Astrocyte (in vitro differentiated cells and primary cell): ENCODE results near the gene HOXA6. TPM values are rescaled to one million over a fixed set of nuclear protein-coding genes. Genes with fewer than 3 reads are reported as not detected.

ENCODE experiments used
- DNase-seq: peaks from one replicate; pipeline ENCODE4 v3.0.0-alpha.2; 2010; ENCODE audit warnings: low read depth
- FAIRE-seq: peaks from 2 replicates; lab custom pipeline; 2011; peaks lifted over from hg19 to GRCh38; lab: Jason Lieb, UNC
- H2AFZ ChIP-seq: 2 replicates; pipeline ENCODE4 v1.6.0; 2012; ENCODE audit warnings: low read depth, low read length, inconsistent platforms
- H3K27ac ChIP-seq: 2 replicates; pipeline ENCODE4 v1.5.1; 2011; ENCODE audit warnings: low read depth, low read length, inconsistent platforms
- H3K27me3 ChIP-seq: 2 replicates; pipeline ENCODE4 v1.6.0; 2011; ENCODE audit warnings: low read length, inconsistent platforms; ENCODE audit not compliant: insufficient read depth
- H3K36me3 ChIP-seq: 2 replicates; pipeline ENCODE4 v1.5.1; 2011; ENCODE audit warnings: low read length, inconsistent platforms; ENCODE audit not compliant: insufficient read depth
- H3K4me1 ChIP-seq: 2 replicates; pipeline ENCODE4 v1.5.1; 2011; ENCODE audit warnings: low read length, inconsistent platforms; ENCODE audit not compliant: insufficient read depth
- H3K4me2 ChIP-seq: 2 replicates; pipeline ENCODE4 v1.6.0; 2012; ENCODE audit warnings: low read length, inconsistent platforms
- H3K4me3 ChIP-seq: 2 replicates; pipeline ENCODE4 v1.5.1; 2011; ENCODE audit warnings: low read depth, mild to moderate bottlenecking, low read length, inconsistent platforms; ENCODE audit not compliant: insufficient read depth
- H3K79me2 ChIP-seq: 2 replicates; pipeline ENCODE4 v1.6.0; 2012; ENCODE audit warnings: mild to moderate bottlenecking, low read length, inconsistent platforms; ENCODE audit not compliant: insufficient read depth
- H3K9ac ChIP-seq: 2 replicates; pipeline ENCODE4 v1.6.0; 2012; ENCODE audit warnings: mild to moderate bottlenecking, low read length, inconsistent platforms
- H3K9me3 ChIP-seq: 2 replicates; pipeline ENCODE4 v1.5.1; 2012; ENCODE audit warnings: low read depth, mild to moderate bottlenecking, low read length, inconsistent platforms; ENCODE audit not compliant: insufficient read depth
- H4K20me1 ChIP-seq: 2 replicates; pipeline ENCODE4 v1.6.0; 2012; ENCODE audit warnings: low read length, inconsistent platforms; ENCODE audit not compliant: insufficient read depth
- H3K27ac Mint-ChIP-seq: one replicate; pipeline ENCODE4 v1.8.0; 2021; ENCODE audit warnings: mild to moderate bottlenecking, mixed read lengths; ENCODE audit not compliant: unreplicated experiment
- H3K27me3 Mint-ChIP-seq: one replicate; pipeline ENCODE4 v1.8.0; 2021; ENCODE audit warnings: low read depth, mixed read lengths; ENCODE audit not compliant: unreplicated experiment
- H3K36me3 Mint-ChIP-seq: one replicate; pipeline ENCODE4 v1.8.0; 2021; ENCODE audit warnings: low read depth, mixed read lengths; ENCODE audit not compliant: unreplicated experiment
- H3K4me1 Mint-ChIP-seq: one replicate; pipeline ENCODE4 v1.8.0; 2021; ENCODE audit warnings: low read depth, mixed read lengths; ENCODE audit not compliant: unreplicated experiment
- H3K4me3 Mint-ChIP-seq: one replicate; pipeline ENCODE4 v1.8.0; 2021; ENCODE audit warnings: mild to moderate bottlenecking, moderate library complexity, mixed read lengths; ENCODE audit not compliant: unreplicated experiment
- H3K9me3 Mint-ChIP-seq: one replicate; pipeline ENCODE4 v1.8.0; 2021; ENCODE audit warnings: mild to moderate bottlenecking, mixed read lengths; ENCODE audit not compliant: unreplicated experiment
- CTCF ChIP-seq: IDR thresholded peaks from 2 replicates; pipeline ENCODE4 v1.5.1; 2011; ENCODE audit warnings: low read depth, mild to moderate bottlenecking, inconsistent platforms, low read length, moderate library complexity; ENCODE audit not compliant: insufficient read depth
- EZH2 ChIP-seq: IDR thresholded peaks from 2 replicates; pipeline ENCODE4 v1.6.1; 2012; ENCODE audit warnings: mild to moderate bottlenecking, low read length, inconsistent platforms; ENCODE audit not compliant: insufficient read depth
- total RNA-seq: library from RNA; stranded (reverse); gene quantifications from 2 replicates; pipeline ENCODE4 v1.2.1, GENCODE V29; 2021

The HOXA6 gene
- total RNA-seq, 1 donor from 2014 or later: not detected

DNA sequence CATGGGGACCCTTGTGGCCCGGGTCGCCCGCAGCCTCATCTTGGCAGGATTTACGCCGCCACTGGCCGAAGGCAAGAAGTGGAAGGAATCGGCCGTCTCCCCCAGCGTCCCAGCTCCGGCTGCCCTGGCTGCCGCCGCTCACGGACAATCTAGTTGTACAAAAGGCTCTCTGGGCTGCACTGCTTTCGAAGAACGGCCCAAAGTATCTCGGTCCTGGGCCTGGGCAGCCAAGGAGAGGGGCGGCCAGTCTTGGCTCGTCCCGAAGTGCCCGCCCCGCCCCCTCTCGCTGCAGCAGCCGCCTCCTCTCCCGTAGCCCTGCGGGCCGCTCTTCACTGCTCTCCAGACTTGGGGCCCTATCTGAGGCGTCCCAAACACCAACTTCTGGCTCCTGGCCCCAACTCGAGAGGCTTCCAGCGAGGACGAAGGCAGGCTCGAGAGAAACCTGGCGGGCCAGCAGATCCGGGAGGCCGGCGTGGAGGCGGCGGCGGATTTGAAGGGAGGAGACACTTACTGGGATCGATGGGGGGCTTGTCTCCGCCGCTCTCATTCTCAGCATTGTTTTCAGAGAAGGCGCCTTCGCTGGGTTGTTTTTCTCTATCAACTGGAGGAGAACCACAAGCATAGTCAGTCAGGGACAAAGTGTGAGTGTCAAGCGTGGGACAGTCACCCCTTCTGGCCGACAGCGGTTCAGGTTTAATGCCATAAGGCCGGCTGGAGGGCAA, 17.0 kb upstream of the HOXA6 start:
- Histone ChIP-seq H3K4me2 (no peak overlapping the region), H3K9me3 (peaks cover 9% of the 10 kb centered on the region), H3K27ac (no peak overlapping the region), H4K20me1 (no peaks in the 10 kb centered on the region), H2AFZ (no peak overlapping the region), H3K36me3 (no peaks in the 10 kb centered on the region), H3K79me2 (no peaks in the 10 kb centered on the region), H3K9ac (no peak overlapping the region), H3K4me3 (no peak overlapping the region), H3K4me1 (no peaks in the 10 kb centered on the region), H3K27me3 (peaks cover 94% of the 10 kb centered on the region)
- FAIRE-seq (no peak), DNase-seq (no peak)
- no peak for TF ChIP-seq EZH2
- TF ChIP-seq CTCF: no peak
- H3K27ac Mint-ChIP-seq: peak overlapping the region; percentile 80
- H3K4me1 Mint-ChIP-seq: no peaks in the 10 kb centered on the region
- peaks cover 76% of the 10 kb centered on the region for H3K27me3 Mint-ChIP-seq
- no peaks in the 10 kb centered on the region for H3K36me3 Mint-ChIP-seq
- H3K4me3 Mint-ChIP-seq: no peak overlapping the region
- H3K9me3 Mint-ChIP-seq: peaks cover 25% of the 10 kb centered on the region

DNA sequence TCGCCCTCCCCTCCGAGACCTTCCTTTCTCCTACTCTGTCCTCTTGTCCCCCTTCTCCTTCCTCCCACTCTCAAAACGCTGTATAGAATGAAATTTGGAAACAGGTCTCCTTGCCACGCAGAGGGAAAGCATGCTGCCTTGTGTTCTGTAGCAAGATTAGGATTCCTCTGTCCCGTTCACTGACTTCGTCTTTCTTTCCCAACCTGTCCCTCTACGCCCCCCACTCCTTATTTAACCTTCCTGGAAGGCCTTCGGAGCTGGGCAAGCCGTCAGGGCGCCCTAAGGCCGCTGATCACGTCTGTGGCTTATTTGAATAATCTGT, 16.4 kb upstream of the HOXA6 start:
- H3K27ac ChIP-seq: no peak overlapping the region
- Mint-ChIP-seq H3K27me3 (peaks cover 81% of the 10 kb centered on the region), H3K36me3 (no peaks in the 10 kb centered on the region)

More for the DNA sequence above, 16.4 kb upstream of the HOXA6 start:
- Histone ChIP-seq H3K79me2 (no peaks in the 10 kb centered on the region), H3K4me2 (no peak overlapping the region), H3K9ac (no peak overlapping the region), H3K4me1 (no peaks in the 10 kb centered on the region), H4K20me1 (no peaks in the 10 kb centered on the region), H3K4me3 (no peak overlapping the region), H3K9me3 (peaks cover 9% of the 10 kb centered on the region), H3K36me3 (no peaks in the 10 kb centered on the region), H3K27me3 (peaks cover 94% of the 10 kb centered on the region), H2AFZ (no peak overlapping the region)
- FAIRE-seq: no peak
- DNase-seq: no peak
- Mint-ChIP-seq H3K9me3 (peaks cover 25% of the 10 kb centered on the region), H3K4me3 (no peak overlapping the region), H3K27ac (peak overlapping the region; percentile 80), H3K4me1 (no peaks in the 10 kb centered on the region)
- TF ChIP-seq CTCF (no peak), EZH2 (no peak)
